Skeletal muscle tissue (tissue), 4 donors: ENCODE measurements around the gene IL6R. TPM values are rescaled to one million over a fixed set of nuclear protein-coding genes. Genes with fewer than 3 reads are reported as not detected.

ENCODE experiments used
- H3K27ac ChIP-seq: one replicate; pipeline ENCODE4 v1.7.0; 2013; ENCODE audit warnings: mild to moderate bottlenecking, low read depth, low read length, inconsistent platforms
- H3K27me3 ChIP-seq, 3 donors: one replicate each; pipeline ENCODE4 v1.7.0; 2013; ENCODE audit warnings: low read length in 3 of 3; ENCODE audit not compliant: control insufficient read depth in 3 of 3, insufficient read depth in 3 of 3
- H3K36me3 ChIP-seq, 3 donors: one replicate each; pipeline ENCODE4 v1.7.0; 2013; ENCODE audit warnings: low read length in 3 of 3; ENCODE audit not compliant: control insufficient read depth in 3 of 3, insufficient read depth in 3 of 3
- H3K4me1 ChIP-seq, 3 donors: one replicate each; pipeline ENCODE4 v1.7.0; 2013; ENCODE audit warnings: low read length in 3 of 3, mild to moderate bottlenecking in 3 of 3; ENCODE audit not compliant: control insufficient read depth in 3 of 3, insufficient read depth in 3 of 3
- H3K4me3 ChIP-seq, 3 donors: one replicate each; pipeline ENCODE4 v1.7.0; 2013; ENCODE audit warnings: low read length in 3 of 3
- H3K9ac ChIP-seq, 3 donors: one replicate each; pipeline ENCODE4 v1.7.0; 2013; ENCODE audit warnings: low read length in 3 of 3, mild to moderate bottlenecking in 3 of 3, moderate library complexity in 2 of 3, low read depth in 1 of 3
- H3K9me3 ChIP-seq, 3 donors: one replicate each; pipeline ENCODE4 v1.7.0; 2013; ENCODE audit warnings: low read length in 3 of 3; ENCODE audit not compliant: control insufficient read depth in 3 of 3
- total RNA-seq: library from RNA; depleted of rRNA; stranded (reverse); fragments of >200 nt; gene quantifications from one replicate; pipeline ENCODE4 v1.2.3, GENCODE V29; 2014
- donor health status: Osteomylitis.

IL6R gene
- total RNA-seq, 1 donor from 2014 or later = 5.2 TPM

GRCh38 chr1:154405747-154406571 is 816 bp downstream of the IL6R start:
- Histone ChIP-seq H3K4me3 (peak overlapping the region; percentile 86 to 96 (median 91)), H3K27me3 (no peaks in the 10 kb centered on the region), H3K36me3 (peaks cover 0 to 6% (median 0%) of the 10 kb centered on the region in 3 donors), H3K9me3 (no peaks in the 10 kb centered on the region), H3K9ac (peak overlapping the region; percentile 95 to 100 (median 98)), H3K27ac (peak overlapping the region; percentile 96), H3K4me1 (peaks cover 53 to 64% (median 57%) of the 10 kb centered on the region in 3 donors)

- Histone ChIP-seq H3K4me1 (peaks cover 53 to 69% (median 57%) of the 10 kb centered on the region in 3 donors), H3K27me3 (no peaks in the 10 kb centered on the region), H3K9ac (peak overlapping the region; percentile 95 to 100 (median 98)), H3K9me3 (no peaks in the 10 kb centered on the region), H3K36me3 (peaks cover 0 to 6% (median 0%) of the 10 kb centered on the region in 3 donors), H3K27ac (peak overlapping the region; percentile 96), H3K4me3 (peak overlapping the region; percentile 86 to 96 (median 91))
Observed at GRCh38 chr1:154406572-154406879, 1.4 kb downstream of the IL6R start.

GRCh38 chr1:154406886-154407197 is 1.7 kb downstream of the IL6R start:
- Histone ChIP-seq H3K4me3 (peak overlapping the region; percentile 86 to 96 (median 91)), H3K27me3 (no peaks in the 10 kb centered on the region), H3K4me1 (peaks cover 53 to 70% (median 57%) of the 10 kb centered on the region in 3 donors), H3K9me3 (no peaks in the 10 kb centered on the region), H3K9ac (peak overlapping the region; percentile 95 to 100 (median 98)), H3K36me3 (peaks cover 0 to 6% (median 0%) of the 10 kb centered on the region in 3 donors), H3K27ac (peak overlapping the region; percentile 96)

GRCh38 chr1:154407198-154408091 is 2.3 kb downstream of the IL6R start:
- Histone ChIP-seq H3K9ac (peak overlapping the region; percentile 95 to 100 (median 98)), H3K4me1 (peaks cover 53 to 70% (median 57%) of the 10 kb centered on the region in 3 donors), H3K9me3 (no peaks in the 10 kb centered on the region), H3K27me3 (no peaks in the 10 kb centered on the region), H3K27ac (peak overlapping the region; percentile 96), H3K4me3 (peak overlapping the region; percentile 86 to 96 (median 91)), H3K36me3 (peaks cover 0 to 6% (median 0%) of the 10 kb centered on the region in 3 donors)

- Histone ChIP-seq H3K36me3 (peaks cover 0 to 6% (median 0%) of the 10 kb centered on the region in 3 donors), H3K27me3 (no peaks in the 10 kb centered on the region), H3K27ac (peak overlapping the region; percentile 96), H3K9me3 (no peaks in the 10 kb centered on the region), H3K9ac (peak overlapping the region; percentile 95 to 100 (median 98)), H3K4me3 (peak overlapping the region in 2 of 3 donors; percentile 86 to 96), H3K4me1 (peaks cover 53 to 73% (median 57%) of the 10 kb centered on the region in 3 donors)
Observed at GRCh38 chr1:154408174-154408777, 3.1 kb downstream of the IL6R start.

GRCh38 chr1:154410185-154410827 is 5.2 kb downstream of the IL6R start:
- peaks cover 56 to 74% (median 57%) of the 10 kb centered on the region in 3 donors for H3K4me1 ChIP-seq
- H3K36me3 ChIP-seq = peaks cover 0 to 6% (median 0%) of the 10 kb centered on the region in 3 donors
- no peaks in the 10 kb centered on the region for H3K27me3 ChIP-seq
- no peaks in the 10 kb centered on the region for H3K9me3 ChIP-seq
- H3K9ac ChIP-seq = peak overlapping the region in 1 of 3 donors; percentile 25
- H3K27ac ChIP-seq = no peak overlapping the region
- H3K4me3 ChIP-seq = no peak overlapping the region

GRCh38 chr1:154411525-154411924 is 6.4 kb downstream of the IL6R start:
- Histone ChIP-seq H3K27me3 (no peaks in the 10 kb centered on the region), H3K36me3 (peaks cover 0 to 8% (median 0%) of the 10 kb centered on the region in 3 donors), H3K9ac (peak overlapping the region in 1 of 3 donors; percentile 19), H3K27ac (no peak overlapping the region), H3K4me3 (no peak overlapping the region), H3K9me3 (no peaks in the 10 kb centered on the region), H3K4me1 (peaks cover 51 to 65% (median 53%) of the 10 kb centered on the region in 3 donors)

GRCh38 chr1:154413177-154413783 is 8.1 kb downstream of the IL6R start:
- H3K9ac ChIP-seq = no peak overlapping the region
- H3K36me3 ChIP-seq = peaks cover 0 to 10% (median 0%) of the 10 kb centered on the region in 3 donors
- H3K4me1 ChIP-seq = peaks cover 37 to 61% (median 43%) of the 10 kb centered on the region in 3 donors
- no peaks in the 10 kb centered on the region for H3K9me3 ChIP-seq
- H3K4me3 ChIP-seq = no peak overlapping the region
- H3K27ac ChIP-seq = no peak overlapping the region
- H3K27me3 ChIP-seq = no peaks in the 10 kb centered on the region

- Histone ChIP-seq H3K36me3 (peaks cover 0 to 10% (median 0%) of the 10 kb centered on the region in 3 donors), H3K27ac (peak overlapping the region; percentile 28), H3K4me3 (peak overlapping the region in 1 of 3 donors; percentile 6), H3K4me1 (peaks cover 37 to 61% (median 45%) of the 10 kb centered on the region in 3 donors), H3K9me3 (no peaks in the 10 kb centered on the region), H3K27me3 (no peaks in the 10 kb centered on the region), H3K9ac (peak overlapping the region in 1 of 3 donors; percentile 25)
Observed at GRCh38 chr1:154414606-154415005, 9.5 kb downstream of the IL6R start.
